GM19455 (cell line): ENCODE measurements around the gene SAMD7.

Experiments used
- ATAC-seq: cut with Tn5 transposase; IDR thresholded peaks from one replicate; pipeline ENCODE4 v1.9.1; 2021; ENCODE audit not compliant: unreplicated experiment

The SAMD7 gene, protein sequence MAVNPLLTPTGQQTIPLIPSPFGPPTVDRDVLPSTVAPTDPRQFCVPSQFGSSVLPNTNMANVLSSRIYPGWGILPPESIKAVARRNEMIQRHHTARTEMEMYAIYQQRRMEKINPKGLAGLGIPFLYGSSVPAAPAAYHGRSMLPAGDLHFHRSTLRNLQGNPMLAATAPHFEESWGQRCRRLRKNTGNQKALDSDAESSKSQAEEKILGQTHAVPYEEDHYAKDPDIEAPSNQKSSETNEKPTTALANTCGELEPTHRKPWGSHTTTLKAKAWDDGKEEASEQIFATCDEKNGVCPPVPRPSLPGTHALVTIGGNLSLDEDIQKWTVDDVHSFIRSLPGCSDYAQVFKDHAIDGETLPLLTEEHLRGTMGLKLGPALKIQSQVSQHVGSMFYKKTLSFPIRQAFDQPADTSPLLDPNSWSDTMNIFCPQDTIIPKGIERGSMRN

DNA sequence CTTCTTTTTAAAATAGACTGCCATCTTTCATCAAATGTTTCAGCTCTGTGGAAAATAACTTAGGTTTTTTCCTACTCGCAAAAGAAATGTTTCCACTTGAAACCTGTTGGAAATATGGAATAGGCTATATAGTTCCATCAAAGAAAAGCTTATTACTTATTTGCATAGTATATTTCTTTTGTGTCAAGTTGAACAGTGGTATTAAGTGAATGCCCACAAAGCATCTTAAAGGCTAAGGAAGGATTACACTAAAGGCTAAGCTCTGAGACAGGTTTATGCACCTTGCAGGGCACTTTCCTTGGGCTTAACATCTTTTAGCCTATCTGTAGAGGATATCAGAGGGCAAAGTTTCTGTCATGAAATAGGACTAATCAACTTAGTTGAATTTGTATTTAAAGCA, at the start of gene SAMD7:
Gene SAMD7 (plus strand): TSS at position 301 of the 400 bp plus-strand sequence. CDS start 7,927 bp downstream, outside the sequence.
- no peak for ATAC-seq

DNA sequence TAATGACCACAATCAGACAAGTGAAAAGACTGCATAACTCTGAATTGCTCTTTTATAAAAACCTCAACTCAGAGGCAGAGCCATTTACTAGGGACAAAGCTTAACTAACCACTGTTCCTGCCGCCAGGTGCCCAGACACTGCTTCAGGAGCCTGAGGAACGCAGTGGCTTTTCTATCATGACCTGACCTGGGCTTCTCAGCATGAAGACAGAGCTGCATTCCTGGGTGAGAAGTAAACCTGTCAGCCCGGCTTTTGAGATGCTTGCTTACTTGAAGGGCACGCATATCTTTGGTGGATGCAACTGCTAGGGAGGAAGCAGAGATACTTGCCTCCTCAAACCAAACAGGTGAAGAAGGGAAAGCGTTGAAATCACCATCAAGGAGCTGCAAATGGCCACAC, 49.5 kb upstream of the SAMD7 start:
- no peak for ATAC-seq

DNA sequence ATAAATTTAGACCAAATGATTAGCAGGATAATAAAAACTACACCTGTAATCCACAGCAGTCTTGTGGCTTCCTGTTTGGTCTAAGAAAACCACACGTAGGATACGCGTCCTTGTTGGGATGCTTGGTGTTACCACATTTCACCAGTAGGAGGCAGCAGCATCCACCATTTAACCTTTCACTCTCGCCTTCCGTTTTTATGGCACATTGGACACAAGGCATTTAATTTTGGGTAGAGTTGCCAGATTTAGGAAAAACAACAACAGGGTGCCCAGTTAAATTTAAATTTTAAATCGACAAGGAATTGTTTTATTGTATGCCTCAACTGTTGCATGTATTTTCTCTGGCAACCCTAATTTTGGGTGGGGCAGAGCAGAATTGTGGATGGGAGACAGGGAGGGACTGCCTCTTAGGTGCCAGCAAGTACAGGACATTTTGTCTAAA, 47.9 kb upstream of the SAMD7 start:
- peak; percentile 73 for ATAC-seq

DNA sequence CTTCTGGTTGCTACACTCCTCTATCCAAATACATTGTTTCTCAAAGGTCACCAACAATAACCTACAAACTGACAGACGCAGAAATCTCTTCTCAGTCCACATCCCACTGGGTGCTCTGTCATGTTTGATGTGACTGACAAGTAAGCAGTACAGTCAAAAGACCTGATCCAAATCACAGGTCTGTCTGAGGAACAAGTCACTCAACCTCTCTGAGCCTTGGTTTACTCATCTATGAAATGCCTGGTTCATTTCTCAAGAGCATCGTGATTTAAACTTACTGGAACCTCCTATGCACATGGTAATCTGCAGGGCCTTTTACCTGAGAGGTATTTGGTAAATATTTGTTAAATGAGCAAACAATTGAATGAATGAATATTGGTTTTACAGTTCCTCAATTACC, 47.1 kb upstream of the SAMD7 start:
- no peak for ATAC-seq

DNA sequence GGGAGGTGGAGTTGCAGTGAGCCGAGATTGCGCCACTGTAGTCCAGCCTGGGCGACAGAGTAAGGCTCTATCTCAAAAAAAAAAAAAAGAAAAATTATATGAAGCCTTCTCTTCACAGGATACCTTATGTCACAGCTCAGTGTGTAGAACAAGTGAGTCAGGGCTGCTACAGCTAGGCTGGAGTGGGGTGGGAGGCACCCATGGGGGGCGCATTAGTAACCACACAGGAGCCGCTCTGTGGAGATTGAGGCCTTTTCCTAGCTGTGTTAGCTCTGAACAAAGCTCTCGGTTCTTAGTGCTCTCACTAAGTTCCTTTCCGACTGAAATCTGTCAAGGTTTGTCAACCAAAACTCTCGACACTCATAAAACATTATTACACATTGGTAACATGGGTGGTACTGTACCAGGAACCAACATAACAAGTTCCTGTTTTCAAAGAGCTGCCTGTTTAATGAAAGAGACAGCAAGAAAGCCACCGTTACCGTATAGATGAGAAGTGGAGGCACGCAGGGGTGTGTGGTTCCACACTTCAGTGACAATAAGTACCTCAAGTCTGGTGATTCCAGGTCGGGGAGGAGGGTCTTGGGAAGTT, 46.1 kb upstream of the SAMD7 start:
- no peak for ATAC-seq

DNA sequence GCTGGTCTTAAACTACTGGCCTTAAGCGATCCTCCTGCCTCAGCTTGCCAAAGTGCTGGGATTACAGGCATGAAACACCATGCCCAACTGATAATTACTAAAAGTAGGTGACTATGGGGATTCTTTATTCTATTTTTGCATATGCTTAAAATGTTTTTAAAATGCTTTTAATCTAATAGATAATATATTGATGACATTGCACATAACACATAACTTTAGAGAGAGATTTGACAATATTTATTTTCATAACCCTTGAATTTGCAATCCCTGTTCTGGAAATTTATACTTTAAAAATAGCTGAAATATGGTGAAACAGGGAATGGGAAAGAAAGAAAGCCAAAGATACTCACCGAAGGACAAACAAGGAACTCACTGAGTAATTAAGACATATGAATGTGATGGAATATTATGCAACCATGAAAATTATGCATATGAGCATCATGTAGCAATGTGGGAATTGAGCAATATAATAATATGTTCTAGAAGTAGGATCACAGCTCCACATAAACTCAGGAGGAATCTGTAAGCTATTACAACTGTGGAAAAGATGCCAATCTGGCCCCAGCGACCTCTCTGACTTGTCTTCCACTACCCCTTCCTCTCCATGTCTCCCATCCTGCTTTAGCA, 43.7 kb upstream of the SAMD7 start:
- no peak for ATAC-seq

DNA sequence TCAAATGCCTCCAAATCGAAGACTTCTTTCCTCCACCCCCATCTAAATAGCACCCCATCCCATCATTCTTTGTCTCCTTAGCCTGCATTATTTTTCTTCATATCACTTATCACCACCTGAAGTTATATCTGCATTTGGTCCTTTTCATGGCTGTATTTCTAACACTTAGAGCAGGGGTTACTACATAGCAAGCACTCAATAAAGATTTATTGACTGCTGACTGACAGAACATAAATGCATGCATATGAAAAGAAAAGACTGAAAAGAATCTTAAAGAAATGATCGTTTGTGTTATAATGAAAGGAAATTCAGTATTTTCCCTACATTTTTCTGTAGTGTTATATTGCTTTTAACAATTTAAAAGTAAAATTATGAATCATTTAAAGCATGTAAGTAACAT, 43.0 kb upstream of the SAMD7 start:
- no peak for ATAC-seq

DNA sequence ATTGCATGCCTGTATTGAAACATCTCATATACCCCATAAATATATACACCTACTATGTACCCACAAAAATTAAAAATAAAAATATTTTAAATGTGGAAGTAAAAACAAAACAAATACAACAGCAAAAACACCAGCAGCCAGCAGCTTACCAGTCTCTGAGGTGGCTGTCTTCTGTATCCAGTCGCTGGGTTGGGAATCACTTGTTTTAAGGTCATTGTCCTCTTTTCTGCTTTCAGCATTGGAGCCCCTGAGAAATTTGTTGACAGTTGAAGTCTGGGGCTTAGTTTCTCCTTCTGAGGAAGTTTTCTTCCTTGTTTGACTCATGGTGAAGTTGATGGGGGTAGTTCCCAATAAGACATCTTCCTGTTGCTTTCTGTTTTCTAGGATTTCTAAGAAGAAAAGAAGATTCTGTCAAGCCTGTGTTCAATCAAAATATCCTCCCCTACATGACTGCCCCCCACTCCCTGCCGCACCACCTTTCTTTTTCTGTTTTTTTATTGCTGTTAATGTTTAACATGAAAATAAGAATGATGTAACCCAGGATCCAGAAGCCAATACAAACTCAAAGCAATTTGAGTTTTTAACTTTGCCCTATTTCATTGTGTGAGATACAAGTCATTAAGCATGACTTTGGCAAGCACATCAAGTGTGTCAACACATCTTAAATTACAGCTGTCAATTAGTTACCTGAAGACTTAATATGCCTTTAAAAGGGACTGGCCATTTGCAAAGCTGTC, 41.7 kb upstream of the SAMD7 start, which contains the start of gene LRRC31:
Gene LRRC31 (minus strand): TSS at position 452 of the 737 bp plus-strand sequence. CDS start 128 bp downstream, at position 324.
- no peak for ATAC-seq

DNA sequence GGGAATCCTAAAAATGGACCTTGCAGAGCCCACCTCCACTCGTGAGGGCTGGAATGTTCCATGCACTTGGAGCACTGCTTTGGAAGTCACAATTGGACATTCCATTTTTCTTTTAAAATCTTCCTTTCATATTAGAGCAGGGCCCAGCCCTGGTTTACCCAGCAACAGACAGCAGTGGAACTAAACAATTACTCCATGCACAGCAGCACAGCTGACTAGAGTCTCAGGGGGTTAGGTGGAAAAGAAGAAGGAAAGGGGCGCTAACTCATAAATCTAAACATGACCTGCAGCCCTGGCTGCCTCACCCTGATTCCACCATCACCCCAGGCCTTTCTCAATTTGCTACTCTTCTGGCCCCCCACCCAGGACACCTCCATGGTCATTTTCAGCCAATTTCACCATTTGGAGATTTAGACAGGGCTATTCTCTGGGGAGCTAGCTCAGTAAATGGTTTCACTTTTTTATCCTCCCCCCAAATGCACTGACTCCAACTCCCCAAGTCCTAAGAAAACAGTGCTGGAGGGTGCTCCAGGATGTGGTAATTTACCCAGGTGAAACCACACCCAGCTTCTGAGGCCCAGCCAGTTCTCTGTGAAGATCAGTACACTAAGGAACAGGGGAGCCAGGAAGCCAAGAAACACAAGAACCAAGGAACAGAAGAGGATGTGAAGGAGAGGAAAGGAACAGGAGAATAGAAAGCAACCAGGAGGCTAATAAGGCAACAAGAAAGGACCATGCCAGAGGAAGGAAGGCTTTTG, 40.1 kb upstream of the SAMD7 start:
- ATAC-seq: no peak

DNA sequence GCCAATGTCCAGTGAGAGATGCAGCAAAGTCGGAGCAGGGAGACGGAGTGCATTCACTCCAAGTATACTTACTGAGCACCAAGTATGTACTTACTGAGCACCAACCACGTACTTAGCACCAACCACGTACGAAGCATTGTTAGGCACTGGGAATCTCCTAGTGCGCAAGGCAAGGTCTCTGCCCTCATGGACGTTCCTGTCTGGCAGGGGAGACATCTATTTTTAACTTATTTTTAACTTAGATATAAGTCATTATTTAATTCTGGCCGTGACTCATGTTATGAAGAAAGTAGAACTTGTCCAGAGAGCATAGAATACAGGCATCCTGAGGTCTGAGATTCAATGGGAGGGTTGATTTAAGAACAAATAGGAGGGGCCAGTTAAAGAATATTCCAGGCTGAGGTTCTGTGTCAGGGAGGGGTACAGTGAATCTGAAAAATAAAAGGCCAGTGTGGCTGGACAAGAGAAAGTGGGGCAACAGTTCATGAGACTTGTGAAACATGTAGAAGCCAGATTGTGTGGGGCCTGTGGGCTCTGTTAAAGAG, 32.3 kb upstream of the SAMD7 start:
- no peak for ATAC-seq

DNA sequence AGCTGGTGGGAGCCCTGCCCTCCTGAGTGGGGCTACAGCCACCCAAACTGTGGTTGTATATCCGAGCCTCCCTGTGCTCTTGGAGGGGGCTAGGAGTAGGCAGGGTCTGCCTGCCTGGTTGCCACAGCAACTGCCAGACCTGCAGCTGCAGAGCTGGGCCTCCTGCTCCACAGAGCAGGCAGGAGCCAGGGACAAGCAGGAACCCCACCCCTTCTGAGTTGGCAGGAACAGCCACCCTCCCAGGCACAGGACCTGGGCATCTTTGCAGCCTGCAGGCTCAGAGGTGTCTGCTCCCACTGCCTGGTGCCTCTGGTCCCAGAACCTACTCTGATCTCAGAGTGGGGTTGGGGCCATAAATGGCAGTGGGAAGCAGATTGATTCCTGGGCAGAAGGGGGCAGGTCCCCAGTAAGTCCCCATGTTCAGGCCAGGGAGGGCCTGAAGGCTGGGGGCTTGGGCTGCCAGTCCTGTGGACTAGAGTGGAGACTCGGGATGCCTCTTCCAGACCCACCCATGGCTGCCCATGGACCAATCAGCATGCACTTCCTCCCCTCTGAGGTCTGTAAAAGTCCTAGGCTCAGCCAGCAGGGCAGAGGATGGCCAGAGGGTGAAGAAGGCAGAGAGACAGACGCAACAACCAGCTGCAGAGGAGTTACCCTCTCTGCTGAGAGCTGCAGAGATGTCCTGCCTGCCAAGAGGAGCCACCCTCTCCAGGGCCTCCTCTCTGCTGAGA, 31.4 kb upstream of the SAMD7 start:
- ATAC-seq: no peak

DNA sequence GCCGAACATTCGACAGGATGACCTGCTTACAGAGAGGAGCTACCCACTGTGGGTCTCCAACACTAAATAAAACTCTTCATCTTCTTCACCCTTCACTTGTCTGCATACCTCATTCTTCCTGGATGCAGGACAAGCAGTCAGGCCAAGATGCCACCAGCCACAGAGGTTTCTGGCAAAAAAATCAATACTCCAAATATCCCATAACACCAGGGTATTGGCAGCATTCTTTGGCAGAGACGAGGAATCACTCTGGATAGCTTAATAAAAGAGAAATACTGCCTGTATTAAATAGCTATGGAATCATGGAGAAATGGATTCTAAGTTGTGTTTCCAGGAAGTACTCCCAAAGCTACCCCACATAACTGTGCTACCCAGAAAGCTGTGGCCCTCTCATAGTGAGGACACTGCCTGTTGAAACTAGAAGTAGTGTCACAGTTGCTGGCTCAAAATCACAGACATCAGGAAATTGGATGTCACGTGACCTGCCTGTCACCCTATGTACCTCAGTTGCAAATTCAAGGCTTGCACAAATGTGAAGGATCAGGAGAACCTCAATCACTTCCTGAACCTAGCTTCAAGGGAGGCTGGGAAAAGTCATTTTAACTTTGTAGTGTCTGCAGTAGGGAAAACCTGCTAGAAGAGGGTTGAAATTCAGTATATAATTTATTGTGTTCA, 30.7 kb upstream of the SAMD7 start:
- ATAC-seq: no peak

DNA sequence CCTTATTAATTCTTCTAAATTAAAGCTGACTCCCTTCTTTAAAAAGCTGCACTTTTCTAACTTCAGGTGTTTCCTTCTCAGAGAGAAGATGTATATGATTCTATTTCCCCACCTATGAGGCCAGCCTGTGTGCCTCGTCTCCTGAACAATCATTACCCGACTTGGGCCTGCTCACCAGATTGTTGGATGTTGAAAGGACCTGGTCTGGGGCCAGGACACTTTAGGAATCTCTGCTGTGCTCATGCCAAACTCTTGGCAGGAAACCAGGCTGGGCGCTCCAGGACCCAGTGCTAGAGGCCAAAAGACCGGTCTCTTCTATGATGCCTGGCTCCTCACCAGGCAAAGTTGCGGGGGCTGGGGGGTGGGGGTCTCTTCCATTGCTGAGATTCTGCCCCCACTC, 24.7 kb upstream of the SAMD7 start:
- ATAC-seq: no peak

DNA sequence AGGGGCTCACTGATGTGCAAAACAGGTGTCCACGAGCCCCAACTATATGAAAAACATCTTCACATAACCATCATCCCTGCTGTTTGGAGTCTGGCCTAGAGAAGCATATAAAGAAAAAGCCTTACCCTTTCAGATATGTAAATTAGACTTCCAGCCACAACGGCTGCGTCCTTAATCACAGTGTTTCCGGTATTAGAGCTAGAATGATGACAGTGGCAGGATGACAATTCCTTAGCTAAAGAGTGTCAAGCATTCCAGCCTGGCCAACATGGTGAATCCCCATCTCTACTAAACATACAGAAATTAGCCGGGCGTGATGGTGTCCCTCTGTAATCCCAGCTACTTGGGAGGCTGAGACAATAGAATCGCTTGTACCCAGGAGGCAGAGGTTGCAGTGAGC, 19.5 kb upstream of the SAMD7 start:
- ATAC-seq: no peak

DNA sequence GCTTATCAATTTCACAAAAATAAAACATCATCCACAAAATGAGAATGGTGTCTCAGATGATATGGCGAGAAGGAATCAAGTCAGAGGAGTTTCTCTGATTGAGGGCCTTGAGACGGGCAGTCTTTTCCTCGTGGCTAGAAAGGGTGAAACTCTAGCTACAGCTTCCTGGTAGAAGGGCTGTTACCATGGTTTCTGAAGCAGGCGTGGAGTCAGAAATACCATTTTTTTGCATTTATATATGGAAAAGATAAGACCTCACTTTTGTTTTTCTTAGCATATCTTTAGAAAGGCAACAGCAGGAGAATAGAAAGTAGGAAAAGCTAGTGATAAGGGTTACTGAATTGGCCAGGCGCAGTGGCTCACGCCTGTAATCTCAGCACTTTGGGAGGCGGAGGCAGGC, 17.3 kb upstream of the SAMD7 start:
- ATAC-seq: no peak

DNA sequence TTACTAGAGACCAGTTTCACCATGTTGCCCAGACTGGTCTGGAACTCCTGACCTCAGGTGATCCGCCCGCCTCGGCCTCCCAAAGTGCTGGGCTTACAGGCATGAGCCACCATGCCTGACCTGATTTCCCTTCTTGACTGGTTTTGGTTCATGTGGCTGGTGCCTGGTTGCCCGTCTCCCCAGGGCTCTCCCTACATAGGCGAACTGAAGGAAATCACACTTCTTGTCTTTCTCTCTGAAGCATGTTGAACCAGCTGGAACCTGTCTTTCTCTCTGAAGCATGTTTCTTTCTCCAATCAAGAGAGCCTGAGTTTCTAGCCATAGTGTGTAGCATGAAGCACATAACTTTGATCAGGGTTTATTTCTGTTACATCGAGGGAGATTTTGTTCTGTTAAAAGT, 16.3 kb upstream of the SAMD7 start:
- ATAC-seq: no peak

DNA sequence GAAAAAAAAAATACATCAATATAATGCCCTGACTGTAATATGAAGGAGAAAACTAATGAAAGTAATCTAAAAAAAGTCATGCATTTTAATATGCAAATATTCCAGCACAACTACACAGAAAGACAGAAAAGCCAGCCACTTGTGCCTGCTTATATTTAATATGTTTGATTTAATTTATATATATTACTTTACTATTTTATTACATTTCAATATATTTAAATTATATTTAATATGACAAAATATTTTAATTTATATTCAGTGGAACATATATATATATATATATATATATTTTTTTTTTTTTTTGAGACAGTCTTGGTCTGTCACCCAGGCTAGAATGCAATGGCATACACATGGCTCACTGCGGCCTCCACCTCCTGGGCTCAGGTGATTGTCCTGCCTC, 14.1 kb upstream of the SAMD7 start:
- ATAC-seq: no peak

DNA sequence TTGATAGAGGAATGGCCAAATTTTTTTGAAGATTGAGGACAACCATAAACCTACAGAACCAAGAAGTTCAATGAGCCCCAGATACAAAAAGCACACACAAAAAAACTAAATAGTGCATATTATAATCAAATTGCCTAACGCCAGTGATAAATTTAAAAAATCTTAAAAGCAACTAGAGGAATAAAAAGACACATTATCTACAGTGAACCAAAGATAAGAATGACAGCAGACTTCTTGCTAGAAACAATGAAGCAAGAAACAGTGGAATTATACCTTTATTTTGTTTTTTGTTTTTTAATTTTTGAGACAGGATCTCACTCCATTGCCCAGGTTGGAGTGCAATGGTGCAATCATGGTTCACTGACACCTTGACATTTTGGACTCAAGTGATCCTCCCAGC, 9.9 kb upstream of the SAMD7 start:
- ATAC-seq: no peak

DNA sequence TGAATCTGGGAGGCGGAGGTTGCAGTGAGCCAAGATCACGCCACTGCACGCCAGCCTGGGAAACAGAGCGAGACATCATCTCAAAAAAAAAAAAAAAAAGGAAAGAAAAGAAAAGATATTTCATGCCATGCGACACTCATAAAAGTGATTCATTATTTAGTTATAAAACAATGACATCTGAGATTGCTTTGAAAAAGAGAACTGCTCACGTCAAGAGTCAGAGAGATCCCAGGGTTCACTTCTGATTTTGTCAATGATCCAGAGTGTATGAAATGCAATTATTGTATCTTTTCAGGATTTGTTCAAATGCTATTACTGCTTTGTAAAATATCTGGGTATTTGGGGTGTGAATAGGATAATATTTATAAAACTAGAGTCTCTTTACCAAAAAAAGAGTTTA, 6.0 kb upstream of the SAMD7 start:
- ATAC-seq: no peak
